Fibroblast of villous mesenchyme (primary cell): Measurements from ENCODE around the gene DNAJC8. TPM values are rescaled to one million over a fixed set of nuclear protein-coding genes. Genes with fewer than 3 reads are reported as not detected.
A peak's percentile ranks its signal among the peaks of the same experiment; 100 is the strongest.

ENCODE experiments used
- DNase-seq: peaks from one replicate; pipeline ENCODE4 v3.0.0-alpha.2; 2010; ENCODE audit warnings: low read depth
- H3K4me3 ChIP-seq: 2 replicates; pipeline ENCODE4 v1.5.1; 2011; ENCODE audit warnings: low read depth, mild to moderate bottlenecking, low read length
- CTCF ChIP-seq: IDR thresholded peaks from 2 replicates; pipeline ENCODE4 v1.5.1; 2012; ENCODE audit warnings: low read depth, mild to moderate bottlenecking, low read length; ENCODE audit not compliant: insufficient read depth
- total RNA-seq: library from RNA; depleted of rRNA; stranded (reverse); fragments of >200 nt; gene quantifications from 2 replicates; pipeline ENCODE4 v1.2.3, GENCODE V29; 2012

DNAJC8 gene
- total RNA-seq, 1 donor, result 81.6 TPM

DNA sequence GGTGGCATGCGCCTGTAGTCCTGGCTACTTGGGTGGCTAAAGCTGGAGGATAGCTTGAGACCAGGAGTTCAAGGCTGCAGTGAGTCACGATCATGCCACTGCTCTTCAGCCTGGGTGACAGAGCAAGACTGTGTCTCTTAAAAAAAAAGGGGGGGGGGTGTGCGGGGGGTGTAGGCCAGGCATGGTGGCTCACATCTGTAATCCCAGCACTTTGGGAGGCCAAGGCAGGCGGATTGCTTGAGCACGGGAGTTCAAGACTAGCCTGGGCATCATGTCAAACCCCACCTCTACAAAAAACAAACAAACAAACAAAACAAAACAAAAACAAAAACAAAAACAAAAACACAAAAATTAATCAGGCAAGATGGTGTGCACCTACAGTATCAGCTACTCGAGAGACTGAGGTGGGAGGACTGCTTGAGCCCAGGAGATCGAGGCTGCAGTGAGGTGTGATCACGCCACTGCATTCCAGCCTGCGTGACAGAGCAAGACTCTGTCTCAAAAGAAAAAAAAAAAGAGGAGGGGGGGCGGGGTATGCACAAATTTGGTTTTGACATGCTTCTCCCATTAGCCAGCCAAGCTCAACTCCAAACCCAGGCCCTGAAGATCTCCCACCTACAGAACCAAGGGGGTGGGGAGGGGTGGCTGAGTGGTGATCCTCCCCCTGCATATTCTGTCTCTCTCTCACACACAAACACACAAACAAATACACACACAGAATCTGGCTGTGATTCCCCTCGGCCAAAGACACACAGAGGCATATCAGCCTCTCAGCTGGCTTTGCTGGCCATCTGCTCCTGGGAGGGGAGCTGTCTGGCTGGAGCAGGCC lies 59.5 kb downstream of the DNAJC8 start:
- no peak for TF ChIP-seq CTCF
- no peak overlapping the region for H3K4me3 ChIP-seq
- no peak for DNase-seq

GRCh38 chr1:28172713-28173150 lies 60.1 kb downstream of the DNAJC8 start:
- no peak for TF ChIP-seq CTCF
- no peak overlapping the region for H3K4me3 ChIP-seq
- DNase-seq, result peak; percentile 80

DNA sequence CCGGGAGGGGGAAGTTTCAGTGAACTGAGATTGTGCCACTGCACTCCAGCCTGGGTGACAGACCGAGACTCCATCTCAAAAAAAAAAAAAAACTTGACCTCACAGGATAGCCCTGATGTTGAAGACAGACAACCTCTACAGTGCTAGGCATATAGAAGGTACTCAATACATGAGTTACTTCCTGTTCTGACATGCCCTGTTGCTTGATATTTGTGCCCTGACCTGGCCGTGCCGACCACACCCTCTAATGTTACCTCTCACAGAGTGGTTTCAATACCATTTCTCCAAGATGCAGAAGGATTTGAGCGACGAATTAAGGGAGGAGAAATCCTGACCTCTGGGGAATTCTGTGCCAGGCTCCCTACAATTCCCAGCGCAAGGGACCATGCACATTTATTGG lies 61.6 kb downstream of the DNAJC8 start:
- no peak overlapping the region for H3K4me3 ChIP-seq
- no peak for TF ChIP-seq CTCF
- no peak for DNase-seq

DNA sequence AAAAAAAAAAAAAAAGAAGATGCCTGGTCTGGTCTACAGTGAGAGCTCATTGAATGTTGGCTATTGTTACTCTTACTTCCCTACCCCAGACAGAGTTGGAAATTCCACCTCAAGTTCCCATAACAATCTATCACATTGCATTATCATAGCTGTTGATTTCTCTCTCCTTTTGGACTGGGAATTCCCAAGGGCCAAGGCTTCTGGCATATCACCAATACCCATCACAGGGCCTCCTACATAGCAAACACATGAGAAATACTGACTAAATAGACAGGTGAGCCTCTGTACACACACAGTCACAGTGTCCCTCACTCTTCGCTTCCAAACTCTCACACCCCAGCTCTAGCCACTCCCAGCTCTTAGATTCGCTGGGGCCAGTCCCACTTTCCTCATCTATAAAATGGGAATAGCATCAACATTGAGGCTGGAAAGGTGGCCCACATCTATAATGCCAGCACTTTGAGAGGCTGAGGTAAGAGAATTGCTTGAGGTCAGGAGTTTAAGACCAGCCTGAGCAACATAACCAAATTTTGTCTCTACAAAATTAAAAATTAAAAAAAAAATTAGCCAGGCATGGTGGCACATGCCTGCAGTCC lies 62.7 kb downstream of the DNAJC8 start:
- TF ChIP-seq CTCF, result no peak
- DNase-seq, result no peak
- no peak overlapping the region for H3K4me3 ChIP-seq

DNA sequence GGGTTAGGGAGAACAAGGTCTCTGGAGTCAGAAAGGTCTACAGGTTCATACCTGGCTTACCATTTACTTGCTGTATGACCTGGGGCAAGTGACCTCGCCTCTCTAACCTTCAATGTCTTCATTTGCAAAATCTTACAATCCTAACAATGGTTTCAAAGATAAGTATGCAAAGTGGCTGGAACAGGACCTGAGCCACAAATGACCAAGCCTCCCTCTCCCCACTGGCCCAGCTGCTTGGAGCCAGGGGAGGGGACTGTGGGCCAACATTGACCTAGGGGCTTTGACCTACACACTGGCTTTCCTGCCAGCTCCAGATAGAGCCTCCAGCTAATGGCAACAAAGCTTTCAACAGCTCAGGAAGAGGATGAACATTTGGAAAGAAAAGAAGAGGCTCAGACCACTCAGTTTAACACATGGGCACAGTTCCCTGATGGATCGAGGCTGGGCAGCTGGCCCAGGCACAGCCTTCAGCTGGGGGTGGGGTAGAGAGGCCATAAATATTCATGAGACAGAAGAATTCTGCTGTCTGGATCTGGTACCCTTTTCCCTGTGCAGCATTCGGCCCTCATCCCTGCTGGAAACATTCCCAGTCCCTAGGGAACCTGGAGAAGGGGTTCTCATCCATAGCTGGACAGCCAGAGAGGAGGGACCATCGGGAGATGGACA lies 69.2 kb downstream of the DNAJC8 start:
- peak; percentile 18 for DNase-seq

GRCh38 chr1:28162151-28162550 lies 70.7 kb downstream of the DNAJC8 start:
- no peak for TF ChIP-seq CTCF
- DNase-seq, result no peak
- H3K4me3 ChIP-seq, result no peak overlapping the region

More for the DNA sequence above, 69.2 kb downstream of the DNAJC8 start:
- H3K4me3 ChIP-seq, result no peak overlapping the region
- no peak for TF ChIP-seq CTCF
